Left kidney (tissue), 2 donors: ENCODE measurements around the gene TEX22. TPM values are rescaled to one million over a fixed set of nuclear protein-coding genes. Genes with fewer than 3 reads are reported as not detected.

Experiments used
- DNase-seq: peaks from one replicate; pipeline ENCODE4 v3.0.0-alpha.2; 2013
- polyA plus RNA-seq: library from polyadenylated mRNA; unstranded; fragments of 120-200 nt; gene quantifications from one replicate; pipeline ENCODE4 v1.2.1, GENCODE V29; 2013; ENCODE audit not compliant: insufficient read length

Gene TEX22
- polyA plus RNA-seq, 1 donor, result 1.4 TPM

DNA sequence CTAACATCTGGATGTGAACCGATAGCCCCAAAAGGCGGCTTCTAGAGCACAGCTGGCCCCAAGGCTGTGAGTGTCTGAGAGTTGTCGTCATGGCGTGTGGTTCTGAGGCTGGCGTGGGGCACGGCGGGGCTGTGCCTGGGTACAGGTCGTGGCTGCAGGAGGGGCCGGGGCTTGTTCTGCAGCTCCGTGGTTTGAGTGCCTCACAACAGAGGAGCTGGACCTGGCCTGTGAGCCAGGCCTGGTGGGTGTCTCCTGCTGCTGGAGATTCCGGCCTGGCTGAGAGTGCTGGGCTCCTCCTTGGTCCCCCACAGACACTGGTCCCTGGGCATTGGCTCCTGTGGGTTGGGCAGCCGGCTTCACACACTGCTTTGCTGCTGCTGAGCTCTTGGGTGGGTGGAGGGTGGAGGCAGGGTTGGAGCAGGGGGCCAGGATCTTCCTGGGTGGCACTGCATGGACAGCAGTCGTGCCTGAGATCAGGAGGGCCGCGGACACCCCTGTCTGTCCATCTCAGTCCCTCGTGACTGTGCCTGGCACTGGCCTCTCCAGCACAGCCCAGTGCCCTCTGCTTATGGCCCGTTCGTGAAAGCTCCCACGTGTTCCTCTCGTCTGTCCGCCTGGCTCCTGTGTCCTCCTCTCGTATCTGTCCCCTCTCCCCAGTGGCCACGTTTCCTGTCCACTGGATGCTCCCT is 31.8 kb upstream of the TEX22 start:
- DNase-seq, result no peak

DNA sequence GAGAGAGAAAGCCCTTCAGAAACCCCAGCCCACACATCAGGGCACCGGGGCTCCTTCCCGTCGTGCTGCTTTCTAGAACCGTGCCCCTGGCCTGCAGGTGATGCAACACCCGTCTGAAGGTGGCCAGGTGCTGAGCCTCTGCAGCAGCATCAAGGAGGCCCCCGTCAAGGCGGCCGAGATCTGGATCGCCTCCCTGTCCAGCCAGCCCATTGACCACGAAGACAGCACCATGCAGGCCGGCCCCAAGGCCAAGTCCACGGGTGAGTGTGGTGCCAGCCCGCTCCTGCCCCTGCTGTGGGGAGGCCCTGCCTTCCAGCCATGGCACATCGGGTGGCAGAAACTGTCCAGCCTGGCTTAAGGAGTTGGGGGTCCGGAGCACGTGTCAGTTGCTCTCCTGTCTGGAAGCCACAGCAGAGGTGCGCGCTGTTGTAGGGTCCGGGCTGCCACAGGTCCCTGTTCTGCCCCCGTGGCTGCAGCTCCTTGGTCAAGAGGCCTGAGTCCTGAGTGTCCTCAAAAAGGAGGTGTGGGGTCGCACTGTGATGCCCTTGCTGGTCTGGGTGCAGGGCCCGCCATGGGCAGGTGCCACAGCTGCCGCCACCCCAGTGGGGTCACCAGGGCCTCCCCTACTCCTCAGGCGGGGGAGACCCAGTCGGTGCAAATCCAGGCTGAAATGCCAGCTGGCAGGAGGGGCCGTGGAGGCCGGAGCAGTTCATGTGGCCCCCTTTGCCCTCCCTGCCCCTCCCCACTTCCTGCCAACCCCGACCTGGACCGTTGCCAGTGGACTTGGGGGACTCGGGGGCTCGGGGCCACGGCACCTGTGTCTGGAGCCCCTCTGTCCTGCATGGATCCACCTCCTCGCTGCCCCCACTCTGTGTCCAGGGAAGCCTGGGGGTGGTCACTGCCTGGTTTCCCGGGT is 31.0 kb upstream of the TEX22 start:
- DNase-seq, result no peak

DNA sequence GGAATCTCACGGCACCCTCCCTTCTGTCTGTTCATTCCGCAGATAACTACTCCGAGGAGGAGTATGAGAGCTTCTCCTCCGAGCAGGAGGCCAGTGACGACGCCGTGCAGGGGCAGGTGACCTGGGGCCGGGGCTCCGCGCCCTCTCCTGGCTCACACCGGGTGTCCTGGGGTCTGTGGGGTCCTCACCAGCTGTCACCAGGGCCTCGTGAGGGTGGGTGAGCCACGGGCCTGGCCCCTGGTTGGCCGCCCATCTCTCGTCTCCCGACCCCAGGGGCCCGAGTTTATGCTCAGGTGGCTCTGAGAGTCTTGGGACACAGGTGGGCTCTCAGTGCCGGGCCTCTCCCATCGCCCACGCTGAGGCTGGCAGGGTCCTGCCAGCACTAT is 30.3 kb upstream of the TEX22 start:
- no peak for DNase-seq

DNA sequence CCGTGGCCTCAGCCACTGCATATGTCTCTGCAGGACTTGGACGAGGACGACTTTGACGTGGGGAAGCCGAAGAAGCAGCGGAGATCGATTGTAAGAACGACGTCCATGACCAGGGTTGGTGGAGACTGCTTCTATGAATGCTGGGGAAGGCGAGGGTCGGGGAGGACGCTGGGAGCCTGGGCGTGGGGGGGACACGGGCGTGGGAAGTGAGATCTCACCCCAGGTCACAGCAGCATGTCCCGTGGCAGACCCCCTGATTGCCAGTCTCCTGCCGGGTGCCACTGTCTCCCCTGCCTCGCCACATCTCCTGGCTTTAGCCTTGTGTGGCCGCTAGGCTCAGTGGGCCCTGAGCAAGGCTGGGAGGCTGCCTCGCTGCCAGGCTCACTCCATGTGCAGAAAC is 29.9 kb upstream of the TEX22 start:
- DNase-seq, result no peak

DNA sequence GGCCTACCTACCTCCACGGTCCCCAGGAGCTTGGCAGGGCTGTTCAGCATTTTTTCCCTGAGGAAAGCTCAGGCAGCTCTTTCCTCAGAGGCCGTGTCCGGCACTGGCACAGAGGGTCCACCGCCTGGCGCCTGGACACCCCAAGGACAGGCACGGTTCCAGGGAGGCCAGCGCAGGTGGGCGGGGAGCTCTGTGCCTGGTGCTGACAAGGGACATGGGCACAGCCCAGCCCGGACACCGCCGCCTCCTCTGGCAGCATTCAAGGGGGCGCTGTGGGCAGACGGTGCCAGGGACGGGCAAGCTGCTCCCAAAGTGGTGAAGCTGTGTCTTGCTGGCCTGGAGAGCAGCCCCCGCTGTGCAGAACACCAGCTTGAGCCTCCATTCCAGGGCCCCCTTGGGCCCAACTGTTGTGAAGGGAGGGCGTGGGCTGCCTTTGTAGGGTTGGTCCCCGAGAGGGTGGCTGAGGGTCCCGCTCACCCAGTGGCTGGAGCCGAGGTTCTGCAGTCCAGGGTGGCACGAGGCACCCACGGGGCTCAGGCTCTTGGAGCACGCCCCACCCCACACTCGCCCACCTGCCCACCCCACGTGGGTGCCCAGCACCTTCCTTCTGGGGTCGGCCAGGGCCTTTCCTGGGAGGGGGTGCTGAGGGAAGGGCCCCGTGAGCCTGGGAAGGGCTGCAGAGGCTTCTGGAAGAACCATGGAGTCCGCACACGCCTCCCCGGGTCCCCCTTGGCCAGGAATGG is 29.3 kb upstream of the TEX22 start:
- no peak for DNase-seq

DNA sequence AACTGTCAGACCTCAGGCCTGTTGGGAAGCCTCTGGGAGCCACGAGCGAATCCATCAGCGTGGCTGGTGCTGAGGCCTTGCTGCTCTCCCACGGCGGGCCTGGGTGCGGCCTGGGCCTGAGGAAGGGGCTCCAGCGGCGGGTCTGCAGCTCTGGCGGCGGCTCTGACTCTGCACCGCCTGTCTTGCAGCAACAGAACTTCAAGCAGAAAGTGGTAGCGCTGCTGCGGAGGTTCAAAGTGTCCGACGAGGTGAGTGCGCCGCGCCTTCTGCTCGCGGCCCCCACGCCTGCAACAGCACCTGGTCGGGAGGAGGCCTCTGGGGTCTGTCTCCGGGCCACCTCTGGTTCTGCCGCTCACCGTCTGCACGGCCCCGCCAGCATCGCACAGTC is 28.7 kb upstream of the TEX22 start:
- DNase-seq, result no peak

DNA sequence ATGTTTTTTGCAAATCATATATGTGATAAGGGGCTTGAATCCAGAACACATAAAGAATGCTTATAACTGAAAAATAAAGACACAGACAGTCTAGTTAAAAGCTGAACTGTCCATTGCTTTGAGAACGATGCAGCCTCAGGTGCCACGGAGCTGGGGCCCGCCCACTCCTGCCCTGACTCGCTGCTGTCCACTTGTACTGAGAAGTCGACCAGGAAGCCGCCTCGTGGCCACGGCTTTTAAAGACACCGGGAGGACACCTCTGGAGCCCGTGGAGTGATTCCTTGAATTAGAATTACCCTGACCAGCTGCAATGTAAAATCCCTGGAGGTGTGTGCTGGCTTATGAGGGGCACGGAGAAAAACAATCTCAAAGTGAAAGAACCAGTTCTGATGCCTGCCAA is 23.9 kb upstream of the TEX22 start:
- DNase-seq, result no peak

DNA sequence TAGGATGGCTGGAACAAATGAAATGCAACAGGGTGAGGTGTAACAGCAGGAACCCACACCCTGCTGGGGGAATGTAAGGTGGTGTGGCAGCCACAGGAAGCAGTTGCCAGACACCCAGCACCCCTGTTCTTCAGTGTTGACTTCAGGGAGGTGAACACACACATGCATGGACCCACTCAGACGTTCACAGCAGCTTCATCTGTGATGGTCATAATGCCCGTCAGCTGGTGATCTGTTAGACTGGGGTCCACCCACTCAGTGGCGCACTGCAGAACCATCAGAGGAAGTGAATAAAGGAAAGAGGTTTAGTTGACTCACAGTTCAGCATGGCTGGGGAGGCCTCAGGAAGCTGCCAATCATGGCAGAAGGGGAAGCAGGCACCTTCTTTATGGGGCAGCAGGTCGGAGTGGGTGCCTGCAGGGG is 22.7 kb upstream of the TEX22 start:
- DNase-seq, result no peak

DNA sequence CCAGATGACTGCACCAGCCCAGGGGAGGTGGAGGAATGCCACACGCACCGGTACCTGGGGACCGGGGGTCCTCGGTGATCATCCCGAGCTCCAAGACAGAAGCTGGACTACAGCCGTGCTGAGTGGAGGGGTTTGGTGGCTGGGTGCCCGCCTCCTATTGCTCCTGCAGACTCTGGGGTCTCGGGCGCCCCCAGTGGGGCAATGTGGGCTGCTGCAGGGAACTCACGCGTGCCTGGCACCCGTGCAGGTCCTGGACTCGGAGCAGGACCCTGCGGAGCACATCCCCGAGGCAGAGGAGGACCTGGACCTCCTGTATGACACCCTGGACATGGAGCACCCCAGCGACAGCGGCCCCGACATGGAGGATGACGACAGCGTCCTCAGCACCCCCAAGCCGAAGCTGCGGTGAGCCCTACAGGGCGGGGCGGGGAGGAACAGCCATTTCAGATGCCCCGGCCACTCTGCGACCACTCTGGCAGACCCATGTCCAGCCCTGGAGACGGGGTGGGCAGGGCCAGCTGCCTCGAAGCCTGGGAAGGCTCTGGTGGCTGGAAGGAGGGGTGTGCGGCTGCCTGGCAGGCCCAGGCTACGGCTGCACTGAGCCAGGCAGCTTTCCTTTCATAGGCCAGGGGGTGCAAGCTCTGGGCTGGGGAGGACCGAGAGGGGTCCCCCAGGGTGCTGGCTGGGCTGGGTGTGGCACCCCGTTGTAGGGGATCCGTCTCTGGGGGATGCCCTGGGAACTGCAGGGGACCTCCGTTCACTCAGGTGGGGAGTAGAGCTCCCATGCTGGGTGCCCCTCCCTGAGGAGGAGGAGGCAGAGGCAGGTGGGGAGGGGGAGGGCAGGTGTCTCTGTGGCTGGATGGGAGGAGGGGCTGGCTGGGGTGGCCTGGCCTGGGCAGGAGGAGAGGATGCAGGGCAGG is 21.6 kb upstream of the TEX22 start:
- no peak for DNase-seq

DNA sequence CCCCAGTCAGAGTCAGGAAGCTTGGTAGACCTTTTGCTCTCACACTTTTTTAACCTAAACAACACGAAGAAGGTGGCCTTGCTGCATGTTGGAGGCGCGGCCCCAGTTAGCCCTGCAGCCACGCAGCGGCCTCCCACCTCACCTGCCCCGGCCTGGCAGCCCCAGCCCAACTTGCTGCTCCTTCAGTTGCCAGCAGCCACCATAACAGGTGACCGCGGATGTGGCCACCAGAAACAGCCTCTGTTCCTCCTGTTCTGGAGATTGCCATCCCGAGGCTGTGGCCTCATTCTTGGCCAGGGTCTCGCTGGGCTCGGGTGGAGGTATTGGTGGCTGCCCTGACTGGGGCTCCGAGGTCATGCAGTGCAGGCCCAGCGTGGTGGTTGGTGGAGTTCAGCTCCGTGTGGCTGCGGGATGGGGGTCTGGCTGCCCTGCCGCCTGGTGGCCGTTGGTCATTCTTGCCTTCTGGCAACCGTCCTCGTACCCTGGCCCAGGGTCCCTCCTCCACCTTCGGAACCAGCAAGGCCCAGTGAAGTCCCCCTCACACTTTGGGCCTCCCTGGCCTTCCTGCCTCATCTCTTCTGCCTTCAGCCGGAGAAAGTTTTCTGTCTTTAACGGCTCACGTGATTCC is 20.7 kb upstream of the TEX22 start:
- DNase-seq, result no peak

DNA sequence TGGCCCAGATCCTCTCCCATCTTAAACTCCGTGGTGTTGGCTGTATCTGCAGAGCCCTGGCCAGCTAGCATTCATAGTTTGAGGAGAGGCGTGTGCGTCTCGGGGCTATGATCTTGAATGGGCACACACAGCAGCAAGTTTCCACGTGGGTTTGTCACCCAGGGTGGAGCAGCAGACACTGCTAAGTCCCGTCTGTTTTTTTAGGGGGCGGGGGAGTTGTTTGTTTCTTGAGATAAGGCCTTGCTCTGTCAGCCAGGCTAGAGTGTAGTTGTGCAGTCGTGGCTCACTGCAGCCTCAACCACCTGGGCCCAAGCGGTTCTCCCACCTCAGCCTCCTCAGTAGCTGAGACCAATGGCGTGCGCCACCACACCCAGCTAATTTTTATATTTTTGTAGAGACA is 20.1 kb upstream of the TEX22 start:
- DNase-seq, result no peak

DNA sequence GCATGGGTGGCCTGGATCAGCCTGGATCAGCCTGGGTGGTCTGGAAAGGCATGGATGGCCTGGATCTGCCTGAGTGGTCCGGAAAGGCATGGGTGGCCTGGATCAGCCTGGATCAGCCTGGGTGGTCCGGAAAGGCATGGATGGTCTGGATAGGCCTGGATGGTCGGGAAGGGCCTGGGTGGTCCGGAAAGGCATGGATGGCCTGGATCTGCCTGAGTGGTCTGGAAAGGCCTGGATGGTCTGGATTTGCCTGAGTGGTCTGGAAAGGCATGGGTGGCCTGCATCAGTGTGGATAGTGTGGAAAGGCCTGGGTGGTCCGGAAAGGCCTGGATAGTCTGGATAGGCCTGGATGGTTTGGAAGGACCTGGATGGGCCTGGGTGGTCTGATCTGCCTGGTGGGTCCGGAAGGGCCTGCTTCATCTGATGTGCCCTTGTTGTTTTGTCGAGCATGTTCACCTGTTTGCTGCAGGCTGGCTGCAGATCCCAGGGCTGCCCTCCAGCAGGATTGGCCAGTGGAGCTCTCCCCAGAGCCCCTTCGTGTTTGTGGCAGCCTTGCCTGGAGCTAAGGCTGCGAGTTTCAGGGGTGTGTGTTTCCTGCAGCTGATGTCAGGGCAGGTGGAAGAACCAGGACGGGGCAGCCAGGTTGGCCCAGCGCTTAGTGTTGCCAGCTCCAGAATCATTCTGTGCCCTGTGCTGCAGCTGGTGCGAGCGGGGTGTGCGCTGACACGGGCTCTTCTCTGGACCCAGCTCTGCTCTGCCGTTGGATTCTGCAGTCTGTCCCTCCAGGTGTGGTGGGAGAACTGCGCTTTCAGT is 19.3 kb upstream of the TEX22 start:
- DNase-seq, result no peak

DNA sequence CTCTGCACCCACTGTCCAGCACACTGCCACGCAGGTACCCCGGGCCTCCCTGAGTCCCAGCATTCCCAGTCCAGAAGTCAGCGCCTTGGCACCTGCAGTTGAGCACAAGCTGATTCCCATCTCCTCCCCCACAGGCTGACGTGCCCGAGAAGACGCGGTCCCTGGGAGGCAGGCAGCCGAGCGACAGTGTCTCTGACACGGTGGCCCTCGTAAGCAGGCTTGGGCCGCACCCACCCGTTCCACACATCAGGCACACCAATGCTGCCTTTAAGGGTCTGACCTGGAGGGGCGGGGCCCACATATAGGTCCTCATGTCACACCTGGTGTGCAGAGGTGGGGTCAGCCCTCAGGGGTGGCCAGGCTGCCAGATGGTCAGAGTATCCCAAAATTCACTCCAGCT is 18.4 kb upstream of the TEX22 start:
- no peak for DNase-seq

DNA sequence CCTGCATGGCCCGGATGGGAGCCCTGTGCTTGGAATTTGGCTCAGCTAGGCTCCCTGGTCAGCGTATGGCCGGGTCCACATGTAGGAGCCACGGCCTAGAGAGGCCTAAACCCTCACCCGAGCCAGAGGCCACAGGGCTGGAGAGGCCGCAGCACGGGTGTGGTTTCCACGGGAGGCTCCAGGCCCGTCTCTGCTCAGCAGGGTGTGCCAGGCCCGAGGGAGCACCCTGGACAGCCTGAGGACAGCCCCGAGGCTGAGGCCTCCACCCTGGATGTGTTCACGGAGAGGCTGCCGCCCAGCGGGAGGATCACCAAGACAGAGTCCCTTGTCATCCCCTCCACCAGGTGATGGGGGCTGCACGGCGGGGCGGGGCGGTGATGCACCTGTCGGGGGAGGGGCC is 17.6 kb upstream of the TEX22 start:
- no peak for DNase-seq

DNA sequence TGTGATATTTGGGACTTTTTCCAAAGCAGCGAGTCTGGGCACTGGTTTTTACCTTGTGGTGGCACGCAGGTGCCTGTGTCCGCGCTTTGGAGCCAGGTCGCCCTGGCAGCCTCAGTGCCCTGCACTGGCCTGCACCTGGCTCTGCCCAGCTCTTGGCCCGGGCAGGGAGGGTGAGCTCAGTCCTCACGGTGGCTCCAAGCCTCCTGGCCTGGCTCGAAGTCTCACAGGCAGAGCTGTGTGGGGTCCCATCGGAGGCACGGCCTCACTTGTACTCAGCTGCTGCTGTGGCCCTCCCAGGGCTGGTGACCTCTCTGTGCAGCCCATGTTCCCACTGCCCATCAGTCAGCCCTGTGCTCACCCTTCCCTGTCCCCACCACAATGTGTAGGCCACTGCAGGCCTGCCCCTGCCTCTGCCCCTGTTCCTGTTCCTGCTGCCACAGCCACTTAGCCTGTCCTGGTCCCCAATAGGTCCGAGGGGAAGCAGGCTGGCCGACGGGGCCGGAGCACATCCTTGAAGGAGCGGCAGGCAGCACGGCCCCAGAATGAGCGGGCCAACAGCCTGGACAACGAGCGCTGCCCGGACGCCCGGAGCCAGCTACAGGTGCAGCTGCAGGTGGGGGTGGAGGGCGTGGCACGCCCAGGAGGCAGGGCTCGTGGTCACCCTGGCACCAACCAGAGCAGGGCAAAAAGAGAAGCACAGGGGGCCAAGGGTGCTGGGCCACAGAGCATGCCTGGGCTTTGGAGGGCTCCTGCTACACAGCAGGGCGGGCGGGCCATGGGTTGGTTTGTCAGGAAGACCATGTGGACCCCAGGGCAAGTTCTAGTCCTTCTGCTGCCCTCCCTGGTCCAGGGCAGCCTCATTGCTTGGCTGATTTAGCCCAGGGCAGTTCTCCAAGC is 16.6 kb upstream of the TEX22 start:
- no peak for DNase-seq

DNA sequence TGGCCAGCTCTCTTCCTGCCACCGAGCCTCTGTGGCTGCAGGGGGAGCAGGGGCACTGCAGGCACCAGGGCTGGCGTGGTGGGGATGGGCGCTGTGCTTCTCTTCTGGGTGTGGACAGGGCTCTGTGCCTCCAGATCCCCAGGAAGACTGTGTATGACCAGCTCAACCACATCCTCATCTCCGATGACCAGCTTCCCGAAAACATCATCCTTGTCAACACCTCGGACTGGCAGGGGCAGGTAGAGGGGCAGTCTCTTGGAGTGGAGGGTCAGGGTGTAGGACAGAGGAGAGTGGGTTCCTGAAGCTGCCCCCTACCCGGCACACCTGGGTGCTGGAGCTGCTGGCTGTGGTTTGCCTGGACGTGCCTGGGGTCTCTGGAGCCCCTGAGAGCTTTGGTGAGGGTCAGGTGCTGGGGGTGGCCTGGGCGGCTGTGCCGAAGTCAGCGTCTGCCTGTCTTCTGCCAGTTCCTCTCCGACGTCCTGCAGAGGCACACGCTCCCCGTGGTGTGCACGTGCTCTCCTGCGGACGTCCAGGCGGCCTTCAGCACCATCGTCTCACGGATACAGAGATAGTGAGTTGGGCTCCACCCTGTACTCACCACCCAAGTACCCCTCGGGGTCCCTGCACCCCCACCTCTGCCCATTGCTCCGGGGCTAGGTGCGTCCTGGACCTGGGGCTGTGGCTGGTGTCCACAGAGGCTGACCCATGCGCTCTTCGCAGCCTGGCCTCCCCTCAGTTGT is 15.8 kb upstream of the TEX22 start:
- DNase-seq, result no peak

DNA sequence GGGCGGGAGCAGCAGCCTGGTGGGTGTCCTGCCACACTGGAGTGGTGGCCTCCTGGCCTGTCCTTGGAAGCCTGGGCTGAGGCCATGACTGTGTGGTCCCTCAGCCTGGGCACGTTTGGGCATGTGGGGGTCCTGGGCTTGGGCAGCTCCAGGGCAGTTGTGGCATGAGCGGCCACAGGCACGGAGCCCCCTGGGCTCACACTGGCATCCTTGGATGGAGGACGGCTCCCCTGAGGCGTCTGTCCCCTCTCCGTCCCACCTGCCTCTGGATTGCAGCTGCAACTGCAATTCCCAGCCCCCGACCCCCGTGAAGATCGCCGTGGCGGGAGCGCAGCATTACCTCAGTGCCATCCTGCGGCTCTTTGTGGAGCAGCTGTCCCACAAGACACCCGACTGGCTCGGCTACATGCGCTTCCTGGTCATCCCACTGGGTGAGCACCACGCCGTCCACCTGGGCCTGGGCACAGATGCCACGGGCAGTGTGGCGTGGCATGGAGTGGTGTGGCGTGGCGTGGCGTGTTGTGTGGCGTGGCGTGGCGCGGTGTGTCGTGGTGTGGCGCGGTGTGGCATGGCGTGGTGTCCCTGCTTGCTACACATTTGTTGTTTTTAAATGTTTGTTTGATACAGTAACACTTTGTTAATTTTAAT is 15.1 kb upstream of the TEX22 start:
- no peak for DNase-seq

DNA sequence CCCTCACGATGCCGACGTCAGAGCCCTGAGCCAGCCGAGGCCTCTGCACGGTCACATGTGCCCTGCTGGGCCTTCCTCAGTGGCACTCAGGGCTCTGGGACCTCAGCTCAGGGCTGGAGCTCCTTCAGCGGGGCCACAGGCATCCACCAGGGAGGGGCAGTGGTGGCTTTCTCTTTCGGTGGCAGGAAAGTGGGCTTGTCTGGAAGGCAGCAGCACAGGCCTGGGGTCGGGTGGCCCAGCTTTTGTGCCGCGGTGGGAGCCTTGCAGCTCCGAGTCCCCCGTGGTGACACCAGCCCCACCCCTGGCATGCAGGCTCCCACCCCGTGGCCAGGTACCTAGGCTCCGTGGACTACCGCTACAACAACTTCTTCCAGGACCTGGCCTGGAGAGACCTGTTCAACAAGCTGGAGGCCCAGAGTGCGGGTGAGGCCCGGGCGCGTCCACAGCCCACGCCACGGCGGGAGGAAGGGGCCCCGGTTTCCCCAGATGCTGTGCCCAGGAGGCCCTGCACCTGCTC is 14.2 kb upstream of the TEX22 start:
- no peak for DNase-seq
